Activated T-helper 1 cell treated with anti-CD3 and anti-CD28 coated beads, Interleukin-12 subunit alpha, Interleukin-12 subunit beta, Interleukin-2, Interleukin-4 antibody, amounts not matched to agents 30 ng/mL and 10 ng/mL and 1 ng/mL, durations not matched to agents 14 hours and 24 hours and 36 hours (primary cell): ENCODE measurements around the gene HPS1. TPM values are rescaled to one million over a fixed set of nuclear protein-coding genes. Genes with fewer than 3 reads are reported as not detected.

Source experiments
- DNase-seq: peaks from one replicate; pipeline ENCODE4 v3.0.0; 2021; ENCODE audit warnings: low spot score
- H3K27ac Mint-ChIP-seq: one replicate; pipeline ENCODE4 v1.8.0; 2021; ENCODE audit warnings: mild to moderate bottlenecking, mixed read lengths
- H3K27me3 Mint-ChIP-seq: one replicate; pipeline ENCODE4 v1.8.0; 2022; ENCODE audit warnings: mild to moderate bottlenecking, moderate library complexity, mixed read lengths; ENCODE audit not compliant: insufficient read depth
- H3K36me3 Mint-ChIP-seq: one replicate; pipeline ENCODE4 v1.8.0; 2021; ENCODE audit warnings: low read depth, mixed read lengths
- H3K4me1 Mint-ChIP-seq: one replicate; pipeline ENCODE4 v1.8.0; 2021; ENCODE audit warnings: low read depth, mixed read lengths
- H3K4me3 Mint-ChIP-seq: one replicate; pipeline ENCODE4 v1.8.0; 2021; ENCODE audit warnings: mild to moderate bottlenecking, moderate library complexity, mixed read lengths
- H3K9me3 Mint-ChIP-seq: one replicate; pipeline ENCODE4 v1.8.0; 2021; ENCODE audit warnings: mixed read lengths
- intact Hi-C: fragments of 100-400 bp; cut with micrococcal nuclease; formaldehyde crosslinking; loops from one replicate; pipeline ENCODE4 v1.15.1; 2024
- total RNA-seq: library from RNA; stranded (reverse); gene quantifications from 2 replicates; pipeline ENCODE4 v1.2.3, GENCODE V29; 2022

Gene HPS1
- 56.1 and 63.1 TPM in 2 replicates for total RNA-seq

GRCh38 chr10:98446661-98447221 lies at the start of gene HPS1:
TSS of gene HPS1 (minus strand) at chr10:98446935. CDS start at chr10:98443240, 3,695 bp downstream.
- Mint-ChIP-seq H3K4me1 (peaks cover 30% of the 10 kb centered on the region), H3K36me3 (peaks cover 24% of the 10 kb centered on the region), H3K9me3 (no peaks in the 10 kb centered on the region), H3K27me3 (peaks cover 18% of the 10 kb centered on the region), H3K4me3 (peak within 1 kb of the TSS; percentile 92), H3K27ac (peak within 1 kb of the TSS; percentile 80)
- intact Hi-C loops = loop anchor here (2.0 to 5.0 kb wide), 3 partner anchors 312 to 1171 kb away; partner anchors contain the start of genes GOT1 and R3HCC1L
- DNase-seq = peak; percentile 78

- H3K27me3 Mint-ChIP-seq = peaks cover 7% of the 10 kb centered on the region
- H3K27ac Mint-ChIP-seq = no peak overlapping the region
- intact Hi-C loops = no loop called here
- H3K9me3 Mint-ChIP-seq = peaks cover 14% of the 10 kb centered on the region
- H3K4me3 Mint-ChIP-seq = no peak overlapping the region
- no peaks in the 10 kb centered on the region for H3K36me3 Mint-ChIP-seq
- DNase-seq = no peak
- no peaks in the 10 kb centered on the region for H3K4me1 Mint-ChIP-seq
Observed at GRCh38 chr10:98492763-98493162, 46.0 kb upstream of the HPS1 start.

- Mint-ChIP-seq H3K27ac (no peak overlapping the region), H3K27me3 (peaks cover 2% of the 10 kb centered on the region), H3K4me1 (no peaks in the 10 kb centered on the region), H3K9me3 (peaks cover 3% of the 10 kb centered on the region), H3K36me3 (no peaks in the 10 kb centered on the region), H3K4me3 (no peak overlapping the region)
- intact Hi-C loops = no loop called here
- no peak for DNase-seq
Observed at GRCh38 chr10:98489561-98490481, 43.1 kb upstream of the HPS1 start.

- no peaks in the 10 kb centered on the region for H3K27me3 Mint-ChIP-seq
- no peak for DNase-seq
- H3K9me3 Mint-ChIP-seq = no peaks in the 10 kb centered on the region
- H3K4me1 Mint-ChIP-seq = no peaks in the 10 kb centered on the region
- intact Hi-C loops = no loop called here
- no peaks in the 10 kb centered on the region for H3K36me3 Mint-ChIP-seq
- no peak overlapping the region for H3K27ac Mint-ChIP-seq
- no peak overlapping the region for H3K4me3 Mint-ChIP-seq
Observed at GRCh38 chr10:98488669-98489430, 42.1 kb upstream of the HPS1 start.

GRCh38 chr10:98487649-98488048 lies 40.9 kb upstream of the HPS1 start:
- intact Hi-C loops = no loop called here
- no peak overlapping the region for H3K4me3 Mint-ChIP-seq
- H3K9me3 Mint-ChIP-seq = no peaks in the 10 kb centered on the region
- no peaks in the 10 kb centered on the region for H3K27me3 Mint-ChIP-seq
- H3K27ac Mint-ChIP-seq = no peak overlapping the region
- no peaks in the 10 kb centered on the region for H3K4me1 Mint-ChIP-seq
- DNase-seq = no peak
- H3K36me3 Mint-ChIP-seq = no peaks in the 10 kb centered on the region

GRCh38 chr10:98486421-98486820 lies 39.7 kb upstream of the HPS1 start:
- no peaks in the 10 kb centered on the region for H3K9me3 Mint-ChIP-seq
- no peak overlapping the region for H3K4me3 Mint-ChIP-seq
- H3K27ac Mint-ChIP-seq = no peak overlapping the region
- no peaks in the 10 kb centered on the region for H3K27me3 Mint-ChIP-seq
- no peaks in the 10 kb centered on the region for H3K36me3 Mint-ChIP-seq
- intact Hi-C loops = no loop called here
- no peaks in the 10 kb centered on the region for H3K4me1 Mint-ChIP-seq
- no peak for DNase-seq

GRCh38 chr10:98485959-98486358 lies 39.2 kb upstream of the HPS1 start:
- Mint-ChIP-seq H3K27ac (no peak overlapping the region), H3K9me3 (no peaks in the 10 kb centered on the region), H3K4me1 (no peaks in the 10 kb centered on the region), H3K27me3 (no peaks in the 10 kb centered on the region), H3K36me3 (no peaks in the 10 kb centered on the region), H3K4me3 (no peak overlapping the region)
- intact Hi-C loops = no loop called here
- DNase-seq = no peak

GRCh38 chr10:98483658-98484057 lies 36.9 kb upstream of the HPS1 start:
- no peak overlapping the region for H3K27ac Mint-ChIP-seq
- intact Hi-C loops = no loop called here
- no peaks in the 10 kb centered on the region for H3K27me3 Mint-ChIP-seq
- no peak for DNase-seq
- H3K4me3 Mint-ChIP-seq = no peak overlapping the region
- no peaks in the 10 kb centered on the region for H3K36me3 Mint-ChIP-seq
- H3K4me1 Mint-ChIP-seq = no peaks in the 10 kb centered on the region
- no peaks in the 10 kb centered on the region for H3K9me3 Mint-ChIP-seq

- H3K27me3 Mint-ChIP-seq = no peaks in the 10 kb centered on the region
- no peak overlapping the region for H3K27ac Mint-ChIP-seq
- intact Hi-C loops = no loop called here
- H3K36me3 Mint-ChIP-seq = no peaks in the 10 kb centered on the region
- no peak for DNase-seq
- H3K4me3 Mint-ChIP-seq = no peak overlapping the region
- H3K4me1 Mint-ChIP-seq = no peaks in the 10 kb centered on the region
- no peaks in the 10 kb centered on the region for H3K9me3 Mint-ChIP-seq
Observed at GRCh38 chr10:98482096-98482495, 35.4 kb upstream of the HPS1 start.

- DNase-seq = no peak
- Mint-ChIP-seq H3K36me3 (no peaks in the 10 kb centered on the region), H3K27me3 (no peaks in the 10 kb centered on the region), H3K4me1 (no peaks in the 10 kb centered on the region), H3K27ac (no peak overlapping the region), H3K9me3 (no peaks in the 10 kb centered on the region), H3K4me3 (no peak overlapping the region)
- intact Hi-C loops = no loop called here
Observed at GRCh38 chr10:98481404-98481945, 34.7 kb upstream of the HPS1 start.

GRCh38 chr10:98478430-98479222 lies 31.9 kb upstream of the HPS1 start:
- no peaks in the 10 kb centered on the region for H3K9me3 Mint-ChIP-seq
- no peak overlapping the region for H3K4me3 Mint-ChIP-seq
- no peaks in the 10 kb centered on the region for H3K27me3 Mint-ChIP-seq
- no peak for DNase-seq
- no peak overlapping the region for H3K27ac Mint-ChIP-seq
- H3K36me3 Mint-ChIP-seq = no peaks in the 10 kb centered on the region
- peaks cover 9% of the 10 kb centered on the region for H3K4me1 Mint-ChIP-seq
- intact Hi-C loops = no loop called here

GRCh38 chr10:98477861-98478260 lies 31.1 kb upstream of the HPS1 start:
- intact Hi-C loops = no loop called here
- Mint-ChIP-seq H3K4me3 (no peak overlapping the region), H3K4me1 (peaks cover 9% of the 10 kb centered on the region), H3K27me3 (peaks cover 6% of the 10 kb centered on the region), H3K27ac (no peak overlapping the region), H3K36me3 (no peaks in the 10 kb centered on the region), H3K9me3 (no peaks in the 10 kb centered on the region)
- DNase-seq = no peak
